GM12864 (cell line): ENCODE data around the gene PPP1R9B.

Experiments
- DNase-seq: peaks from one replicate; pipeline ENCODE4 v3.0.0-alpha.2; 2011; ENCODE audit warnings: low read depth
- H3K4me3 ChIP-seq: 2 replicates; pipeline ENCODE4 v1.5.1; 2011; ENCODE audit warnings: mild to moderate bottlenecking, low read depth, low read length, control low read depth
- CTCF ChIP-seq: IDR thresholded peaks from 2 replicates; pipeline ENCODE4 v1.5.1; 2011; ENCODE audit warnings: low read depth, mild to moderate bottlenecking, moderate library complexity, low read length, control low read depth, inconsistent platforms; ENCODE audit errors: missing control alignments

PPP1R9B gene

DNA sequence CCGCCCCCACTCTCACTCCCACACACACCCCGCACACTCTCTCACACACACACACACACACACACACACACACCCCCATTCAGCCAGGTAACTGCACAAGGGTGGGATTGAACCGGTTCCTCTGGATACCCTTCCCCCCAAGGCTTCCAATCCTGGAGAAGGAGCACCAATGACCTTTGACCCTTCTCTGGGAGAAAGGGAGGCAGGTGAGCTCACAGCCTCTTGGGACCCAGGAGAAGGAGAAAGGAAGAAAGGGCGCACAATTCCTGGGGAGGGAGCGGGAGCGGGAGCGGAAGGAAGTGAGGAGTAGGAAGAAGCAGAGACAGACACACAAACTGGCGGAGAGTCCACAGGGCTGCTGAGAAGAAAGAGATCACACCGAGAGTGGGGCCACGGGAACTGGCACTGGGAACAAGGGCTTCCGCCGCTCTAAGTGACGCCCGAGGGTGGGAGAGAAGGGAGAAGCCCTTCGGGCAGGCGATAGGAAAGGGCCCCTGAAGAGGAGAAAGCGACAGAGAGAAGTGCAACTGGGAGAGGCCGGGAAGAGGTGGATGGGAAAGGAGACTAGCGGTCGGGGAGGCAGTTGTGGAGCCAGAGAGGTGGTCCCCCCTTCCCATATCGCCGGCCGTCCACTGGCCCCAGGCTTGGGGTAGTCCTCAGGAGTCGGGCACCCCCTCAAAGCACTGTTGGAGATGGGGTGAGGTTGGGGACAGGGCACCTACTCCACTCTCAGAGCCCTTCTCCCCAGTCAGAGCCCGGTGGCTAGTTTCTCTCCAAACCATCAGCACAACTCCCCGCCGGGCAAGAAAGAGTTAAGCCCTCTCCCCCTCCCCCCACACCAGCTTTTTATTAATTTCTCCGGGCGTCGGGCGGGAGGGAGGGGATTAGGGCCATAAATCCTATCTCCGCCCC, 21.8 kb downstream of the PPP1R9B start:
- no peak overlapping the region for H3K4me3 ChIP-seq
- no peak for TF ChIP-seq CTCF
- DNase-seq, result no peak

DNA sequence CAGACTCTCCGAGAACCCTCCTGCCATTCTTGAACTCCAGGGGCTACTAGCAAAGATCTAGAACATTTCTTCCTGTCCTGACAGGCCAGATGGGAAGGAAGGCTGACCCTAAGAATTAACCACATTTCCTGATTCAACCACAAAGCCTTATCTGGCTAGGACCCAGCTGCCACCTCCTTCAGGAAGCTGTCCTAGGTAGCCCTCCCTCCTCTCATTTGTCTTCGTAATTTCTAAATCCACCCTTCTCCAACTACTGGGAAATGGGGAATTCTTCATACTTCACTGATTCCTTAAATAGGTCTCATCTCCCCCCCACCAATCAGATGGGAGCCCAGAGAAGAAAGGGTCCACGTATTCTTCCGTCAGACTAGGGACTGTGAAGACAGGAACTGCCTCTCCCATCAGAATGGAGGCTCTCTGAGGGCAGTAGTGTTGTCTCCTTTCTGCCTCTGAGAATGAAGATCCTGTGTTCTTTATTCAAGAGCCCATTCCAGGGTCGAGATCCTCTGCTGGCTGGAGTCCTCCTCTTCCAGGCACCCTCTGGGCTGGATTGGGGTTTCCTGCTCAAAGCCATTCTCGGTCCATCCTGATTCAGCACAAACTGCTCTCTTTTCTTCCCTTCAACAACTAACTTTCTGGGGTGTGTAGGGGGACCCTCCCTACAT, 22.6 kb downstream of the PPP1R9B start:
- no peak for TF ChIP-seq CTCF
- DNase-seq, result no peak
- H3K4me3 ChIP-seq, result no peak overlapping the region

DNA sequence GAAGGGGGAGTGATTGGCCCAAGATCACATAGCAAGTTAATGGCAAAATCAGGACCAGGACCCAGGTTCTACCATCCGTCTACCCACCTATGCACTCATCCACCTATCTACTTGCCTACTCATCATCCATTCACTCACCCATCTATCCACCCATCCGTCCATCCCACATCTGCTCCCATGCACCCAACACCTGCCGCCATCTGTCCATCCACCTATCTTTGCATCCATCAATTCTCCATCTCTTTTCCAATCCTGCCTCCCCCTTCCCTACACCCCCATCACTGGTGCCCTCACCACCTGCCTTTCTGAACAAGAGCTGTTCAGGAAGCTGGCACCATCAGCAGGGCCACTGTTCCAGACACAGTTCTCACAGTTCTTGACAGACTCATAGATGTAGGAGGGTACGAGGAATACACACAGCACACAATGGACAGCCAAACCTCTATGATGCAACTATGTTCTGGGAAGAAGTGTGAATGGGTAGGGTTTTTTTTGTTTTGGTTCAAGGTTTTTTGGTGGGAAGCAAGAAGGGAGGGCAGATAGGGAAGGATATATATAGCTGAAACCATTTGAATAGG, 25.0 kb downstream of the PPP1R9B start:
- no peak for DNase-seq
- TF ChIP-seq CTCF, result no peak
- H3K4me3 ChIP-seq, result no peak overlapping the region

GRCh38 chr17:50123649-50124349, 26.7 kb downstream of the PPP1R9B start:
- H3K4me3 ChIP-seq, result no peak overlapping the region
- DNase-seq, result no peak
- no peak for TF ChIP-seq CTCF

DNA sequence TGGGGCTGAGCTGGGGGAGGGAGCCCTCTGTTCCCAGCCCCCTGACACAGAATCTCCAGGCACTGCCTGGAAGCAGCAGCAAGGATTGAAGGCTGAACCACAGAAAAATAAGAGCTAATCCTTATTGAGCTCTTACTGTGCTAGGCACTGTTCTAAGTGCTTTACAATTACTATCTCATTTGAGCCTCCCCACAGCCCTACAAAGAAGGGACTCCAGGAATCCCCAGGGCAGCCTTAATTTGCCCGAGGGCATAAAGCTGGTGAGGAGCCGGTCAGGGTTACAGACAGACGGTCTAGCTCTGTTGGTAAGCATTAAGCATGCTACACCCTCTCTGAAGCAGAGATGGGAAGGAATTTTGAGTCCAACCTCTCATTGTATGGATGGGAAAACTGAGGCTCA, 27.5 kb downstream of the PPP1R9B start:
- no peak overlapping the region for H3K4me3 ChIP-seq
- DNase-seq, result no peak
- no peak for TF ChIP-seq CTCF

- H3K4me3 ChIP-seq, result no peak overlapping the region
- DNase-seq, result no peak
- no peak for TF ChIP-seq CTCF
These were observed 29.8 kb downstream of the PPP1R9B start for GRCh38 chr17:50120475-50121253.
